ENCODE data around the gene ZBTB34.

Gene ZBTB34

GRCh38 chr9:126842220-126842842 is 18.1 kb upstream of the ZBTB34 start:
- no peak overlapping the region for H3K4me3 ChIP-seq (ENCODE audit: low read length)
- no peak for DNase-seq (ENCODE audit: low read depth)
- no peak for TF ChIP-seq CTCF (conservative IDR thresholded peaks at IDR 0.05; ENCODE audit: low read depth, low read length)

GRCh38 chr9:126842977-126843799 is 17.3 kb upstream of the ZBTB34 start:
- DNase-seq (ENCODE audit: low read depth), result no peak
- TF ChIP-seq CTCF (conservative IDR thresholded peaks at IDR 0.05; ENCODE audit: low read depth, low read length), result no peak
- no peak overlapping the region for H3K4me3 ChIP-seq (ENCODE audit: low read length)

GRCh38 chr9:126844085-126844484 is 16.4 kb upstream of the ZBTB34 start:
- no peak for TF ChIP-seq CTCF (conservative IDR thresholded peaks at IDR 0.05; ENCODE audit: low read depth, low read length)
- peak; percentile 48 for DNase-seq (ENCODE audit: low read depth)
- no peak overlapping the region for H3K4me3 ChIP-seq (ENCODE audit: low read length)

- H3K4me3 ChIP-seq (ENCODE audit: low read length), result no peak overlapping the region
- no peak for DNase-seq (ENCODE audit: low read depth)
- no peak for TF ChIP-seq CTCF (conservative IDR thresholded peaks at IDR 0.05; ENCODE audit: low read depth, low read length)
Observed at GRCh38 chr9:126847051-126847450, 13.4 kb upstream of the ZBTB34 start.

GRCh38 chr9:126849591-126850225 is 10.7 kb upstream of the ZBTB34 start:
- no peak for TF ChIP-seq CTCF (conservative IDR thresholded peaks at IDR 0.05; ENCODE audit: low read depth, low read length)
- H3K4me3 ChIP-seq (ENCODE audit: low read length), result no peak overlapping the region
- no peak for DNase-seq (ENCODE audit: low read depth)

- H3K4me3 ChIP-seq (ENCODE audit: low read length), result no peak overlapping the region
- TF ChIP-seq CTCF (conservative IDR thresholded peaks at IDR 0.05; ENCODE audit: low read depth, low read length), result no peak
- no peak for DNase-seq (ENCODE audit: low read depth)
Observed at GRCh38 chr9:126851286-126851880, 9.1 kb upstream of the ZBTB34 start.
